AG04449 (cell line): ENCODE measurements around the gene KLF8.

Experiments
- CTCF ChIA-PET: fragments of 350-600 bp; formaldehyde crosslinking; extraction: SDS; loops from one replicate; lab custom pipeline; 2021; ENCODE audit warnings: antibody characterized with exemption; lab: Yijun Ruan, JAX
- POLR2A ChIA-PET: fragments of 400-600, 350-600 bp; formaldehyde crosslinking; extraction: SDS; loops from one replicate; lab custom pipeline; 2020; ENCODE audit warnings: antibody characterized with exemption, inconsistent platforms; lab: Yijun Ruan, JAX
- DNase-seq: peaks from one replicate; pipeline ENCODE4 v3.0.0-alpha.2; 2010; ENCODE audit warnings: low read depth, low spot score
- H3K4me3 ChIP-seq: 2 replicates; pipeline ENCODE4 v1.5.1; 2011; ENCODE audit warnings: low read depth, mild to moderate bottlenecking, control low read depth, low read length
- TF ChIP-seq, protein P1 (sequence below): IDR thresholded peaks from one replicate; pipeline ENCODE4 v1.5.1; 2011; ENCODE audit warnings: mild to moderate bottlenecking, moderate library complexity, low read length, control low read depth, inconsistent platforms; ENCODE audit not compliant: insufficient read depth; ENCODE audit errors: missing control alignments

Gene KLF8

DNA sequence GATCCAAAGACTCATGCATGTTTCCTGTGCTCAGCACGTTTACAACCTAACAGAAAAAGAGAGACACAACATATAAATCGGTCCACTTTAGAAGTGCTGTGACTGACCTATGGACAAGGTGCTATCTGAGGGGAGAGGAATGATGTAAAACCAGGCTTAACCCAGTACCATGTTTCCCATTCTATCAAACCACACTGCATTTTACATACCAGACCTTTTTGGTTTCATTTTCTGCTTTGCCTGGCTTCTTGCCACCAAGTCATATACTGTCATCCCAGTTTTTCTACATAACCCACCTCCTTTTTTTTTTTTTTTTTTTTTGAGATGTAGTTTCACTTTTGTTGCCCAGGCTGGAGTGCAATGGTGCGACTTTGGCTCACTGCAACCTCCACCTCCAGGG lies 82.2 kb downstream of the KLF8 start:
- no peak overlapping the region for H3K4me3 ChIP-seq
- ChIA-PET POLR2A (no interaction called here), CTCF (no interaction called here)
- no peak for DNase-seq
- TF ChIP-seq, protein P1, sequence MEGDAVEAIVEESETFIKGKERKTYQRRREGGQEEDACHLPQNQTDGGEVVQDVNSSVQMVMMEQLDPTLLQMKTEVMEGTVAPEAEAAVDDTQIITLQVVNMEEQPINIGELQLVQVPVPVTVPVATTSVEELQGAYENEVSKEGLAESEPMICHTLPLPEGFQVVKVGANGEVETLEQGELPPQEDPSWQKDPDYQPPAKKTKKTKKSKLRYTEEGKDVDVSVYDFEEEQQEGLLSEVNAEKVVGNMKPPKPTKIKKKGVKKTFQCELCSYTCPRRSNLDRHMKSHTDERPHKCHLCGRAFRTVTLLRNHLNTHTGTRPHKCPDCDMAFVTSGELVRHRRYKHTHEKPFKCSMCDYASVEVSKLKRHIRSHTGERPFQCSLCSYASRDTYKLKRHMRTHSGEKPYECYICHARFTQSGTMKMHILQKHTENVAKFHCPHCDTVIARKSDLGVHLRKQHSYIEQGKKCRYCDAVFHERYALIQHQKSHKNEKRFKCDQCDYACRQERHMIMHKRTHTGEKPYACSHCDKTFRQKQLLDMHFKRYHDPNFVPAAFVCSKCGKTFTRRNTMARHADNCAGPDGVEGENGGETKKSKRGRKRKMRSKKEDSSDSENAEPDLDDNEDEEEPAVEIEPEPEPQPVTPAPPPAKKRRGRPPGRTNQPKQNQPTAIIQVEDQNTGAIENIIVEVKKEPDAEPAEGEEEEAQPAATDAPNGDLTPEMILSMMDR, result no peak

DNA sequence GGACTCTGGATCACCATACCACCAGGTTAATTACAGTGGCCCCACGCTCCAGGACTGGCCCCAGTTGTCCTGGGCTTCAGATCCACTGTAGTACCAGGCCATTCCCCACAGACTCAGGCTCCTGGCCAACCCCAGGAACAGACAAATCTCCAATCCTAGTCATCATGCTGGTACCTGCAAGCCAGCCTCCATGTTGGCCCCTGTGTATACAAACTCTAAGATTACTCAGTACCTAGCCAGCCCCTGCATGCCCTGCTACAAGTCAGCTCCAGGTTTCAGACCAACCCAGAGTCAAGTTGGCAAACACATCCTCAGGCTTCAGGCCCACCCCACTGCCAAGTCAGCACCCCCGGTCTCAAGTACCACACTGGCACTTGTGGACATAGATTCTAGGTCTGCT lies 85.9 kb downstream of the KLF8 start:
- no peak for DNase-seq
- CTCF ChIA-PET, result no interaction called here
- TF ChIP-seq, protein P1, result no peak
- POLR2A ChIA-PET, result no interaction called here
- no peak overlapping the region for H3K4me3 ChIP-seq

DNA sequence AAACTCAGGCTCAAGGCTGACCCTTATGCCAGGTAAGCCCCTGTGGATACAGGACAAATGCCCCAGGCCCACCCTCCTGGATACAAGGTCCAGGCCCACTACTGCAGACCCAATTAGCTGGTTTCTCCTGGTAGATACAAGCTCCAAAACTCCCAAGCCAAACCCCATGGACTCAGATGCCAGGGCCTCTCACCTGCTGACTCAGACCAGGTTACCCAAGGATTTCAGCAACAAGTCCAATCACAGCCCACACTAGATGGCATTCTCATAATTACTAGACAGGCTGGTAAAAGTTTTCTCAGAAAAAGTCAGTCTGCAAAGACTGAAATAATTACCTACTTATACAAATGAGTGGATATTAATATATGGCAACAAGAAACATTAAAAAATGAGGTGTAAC lies 87.0 kb downstream of the KLF8 start:
- CTCF ChIA-PET, result no interaction called here

More for the DNA sequence above, 87.0 kb downstream of the KLF8 start:
- H3K4me3 ChIP-seq, result no peak overlapping the region
- TF ChIP-seq, protein P1, result no peak
- no peak for DNase-seq
- POLR2A ChIA-PET, result no interaction called here
